C4-2B (cell line): Measurements from ENCODE around the gene MIX23.

Experiments
- H3K27ac ChIP-seq: fragments of 450-650 bp; 2 replicates; pipeline ENCODE4 v1.5.1; 2017
- CTCF ChIP-seq: fragments of 450-650 bp; conservative IDR thresholded peaks from 2 replicates; pipeline ENCODE4 v1.5.1; 2017; ENCODE audit warnings: mild to moderate bottlenecking
- ZFX ChIP-seq: fragments of 450-650 bp; IDR thresholded peaks from 2 replicates; pipeline ENCODE4 v1.6.1; 2017

MIX23 gene

GRCh38 chr3:122351612-122352011 is 31.4 kb downstream of the MIX23 start:
- H3K27ac ChIP-seq: no peak overlapping the region
- TF ChIP-seq ZFX (no peak), CTCF (no peak)

- H3K27ac ChIP-seq: no peak overlapping the region
- TF ChIP-seq ZFX (no peak), CTCF (no peak)
Observed at GRCh38 chr3:122350814-122351418, 32.1 kb downstream of the MIX23 start.

GRCh38 chr3:122349171-122349570 is 33.9 kb downstream of the MIX23 start:
- TF ChIP-seq ZFX (no peak), CTCF (no peak)
- H3K27ac ChIP-seq: no peak overlapping the region

GRCh38 chr3:122343654-122344053 is 39.4 kb downstream of the MIX23 start:
- H3K27ac ChIP-seq: no peak overlapping the region
- TF ChIP-seq CTCF (no peak), ZFX (no peak)

GRCh38 chr3:122342803-122343202 is 40.2 kb downstream of the MIX23 start:
- TF ChIP-seq ZFX (no peak), CTCF (no peak)
- no peak overlapping the region for H3K27ac ChIP-seq

- no peak overlapping the region for H3K27ac ChIP-seq
- no peak for TF ChIP-seq ZFX
- TF ChIP-seq CTCF: no peak
Observed at GRCh38 chr3:122332551-122332950, 50.5 kb downstream of the MIX23 start.

- TF ChIP-seq ZFX (no peak), CTCF (no peak)
- no peak overlapping the region for H3K27ac ChIP-seq
Observed at GRCh38 chr3:122331886-122332285, 51.1 kb downstream of the MIX23 start.
